ENCODE results near the gene AKR1E2.

Gene AKR1E2

DNA sequence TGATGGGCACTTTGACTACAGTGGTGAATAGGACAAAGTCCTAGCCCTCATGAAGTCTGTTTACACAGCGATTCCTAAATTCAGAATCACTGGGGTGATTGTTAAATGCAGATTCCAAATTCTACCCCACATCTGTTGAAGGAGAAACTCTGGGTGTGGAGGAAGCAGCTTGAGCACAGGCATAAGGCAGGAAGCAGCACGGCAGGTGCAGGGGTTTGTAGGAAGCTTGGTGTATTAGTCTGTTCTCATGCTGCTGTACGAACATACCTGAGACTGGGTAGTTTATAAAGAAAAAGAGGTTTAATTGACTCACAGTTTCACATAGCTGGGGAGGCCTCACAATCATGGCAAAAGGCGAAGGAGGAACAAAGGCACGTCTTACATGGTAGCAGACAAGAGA, 5.1 kb downstream of the AKR1E2 start:
- Histone ChIP-seq H3K4me1 (ENCODE audit: insufficient read depth, low read length, severe bottlenecking) (no peaks in the 10 kb centered on the region), H3K9ac (ENCODE audit: low read length) (no peak overlapping the region), H3K4me2 (ENCODE audit: low read length) (no peak overlapping the region), H3K27ac (ENCODE audit: low read depth, low read length, poor library complexity, severe bottlenecking) (no peak overlapping the region), H3K4me3 (ENCODE audit: low read depth, low read length, poor library complexity, severe bottlenecking) (no peak overlapping the region), H3K36me3 (ENCODE audit: insufficient read depth, low read length) (no peaks in the 10 kb centered on the region), H4K20me1 (ENCODE audit: insufficient read depth, low read length) (no peaks in the 10 kb centered on the region), H3K9me2 (ENCODE audit: low read depth, low read length) (no peaks in the 10 kb centered on the region), H3K27me3 (ENCODE audit: insufficient read depth, low read length) (no peaks in the 10 kb centered on the region), H2AFZ (ENCODE audit: low read length) (no peak overlapping the region), H3K9me3 (ENCODE audit: low read length) (no peaks in the 10 kb centered on the region), H3K79me2 (ENCODE audit: insufficient read depth, low read length) (no peaks in the 10 kb centered on the region), H3F3A (ENCODE audit: insufficient read depth, low read length) (no peaks in the 10 kb centered on the region)
- no peak for TF ChIP-seq EZH2 (IDR thresholded peaks at IDR 0.05; ENCODE audit: borderline replicate concordance, low read length)
- TF ChIP-seq, protein P1, sequence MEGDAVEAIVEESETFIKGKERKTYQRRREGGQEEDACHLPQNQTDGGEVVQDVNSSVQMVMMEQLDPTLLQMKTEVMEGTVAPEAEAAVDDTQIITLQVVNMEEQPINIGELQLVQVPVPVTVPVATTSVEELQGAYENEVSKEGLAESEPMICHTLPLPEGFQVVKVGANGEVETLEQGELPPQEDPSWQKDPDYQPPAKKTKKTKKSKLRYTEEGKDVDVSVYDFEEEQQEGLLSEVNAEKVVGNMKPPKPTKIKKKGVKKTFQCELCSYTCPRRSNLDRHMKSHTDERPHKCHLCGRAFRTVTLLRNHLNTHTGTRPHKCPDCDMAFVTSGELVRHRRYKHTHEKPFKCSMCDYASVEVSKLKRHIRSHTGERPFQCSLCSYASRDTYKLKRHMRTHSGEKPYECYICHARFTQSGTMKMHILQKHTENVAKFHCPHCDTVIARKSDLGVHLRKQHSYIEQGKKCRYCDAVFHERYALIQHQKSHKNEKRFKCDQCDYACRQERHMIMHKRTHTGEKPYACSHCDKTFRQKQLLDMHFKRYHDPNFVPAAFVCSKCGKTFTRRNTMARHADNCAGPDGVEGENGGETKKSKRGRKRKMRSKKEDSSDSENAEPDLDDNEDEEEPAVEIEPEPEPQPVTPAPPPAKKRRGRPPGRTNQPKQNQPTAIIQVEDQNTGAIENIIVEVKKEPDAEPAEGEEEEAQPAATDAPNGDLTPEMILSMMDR (IDR thresholded peaks at IDR 0.05; ENCODE audit: low read length), result no peak

DNA sequence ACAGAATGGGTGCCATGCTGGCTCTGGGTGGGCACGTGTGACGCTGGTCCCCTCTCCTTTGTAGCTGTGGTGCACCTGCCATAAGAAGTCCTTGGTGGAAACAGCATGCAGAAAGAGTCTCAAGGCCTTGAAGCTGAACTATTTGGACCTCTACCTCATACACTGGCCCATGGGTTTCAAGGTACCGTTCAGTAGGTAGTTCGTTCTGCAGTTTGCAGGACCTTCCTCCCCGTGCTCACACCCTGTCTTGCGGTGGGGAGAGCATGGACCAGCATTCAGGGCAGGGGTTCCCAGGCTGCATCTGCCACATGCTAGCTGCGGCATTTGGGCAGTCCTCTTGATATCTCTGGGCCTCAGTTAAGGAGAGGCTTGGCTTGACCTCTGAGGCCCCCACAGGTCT, 7.3 kb downstream of the AKR1E2 start:
- Histone ChIP-seq H3K9me2 (ENCODE audit: low read depth, low read length) (no peaks in the 10 kb centered on the region), H3K9me3 (ENCODE audit: low read length) (no peaks in the 10 kb centered on the region), H3K27me3 (ENCODE audit: insufficient read depth, low read length) (no peaks in the 10 kb centered on the region)

DNA sequence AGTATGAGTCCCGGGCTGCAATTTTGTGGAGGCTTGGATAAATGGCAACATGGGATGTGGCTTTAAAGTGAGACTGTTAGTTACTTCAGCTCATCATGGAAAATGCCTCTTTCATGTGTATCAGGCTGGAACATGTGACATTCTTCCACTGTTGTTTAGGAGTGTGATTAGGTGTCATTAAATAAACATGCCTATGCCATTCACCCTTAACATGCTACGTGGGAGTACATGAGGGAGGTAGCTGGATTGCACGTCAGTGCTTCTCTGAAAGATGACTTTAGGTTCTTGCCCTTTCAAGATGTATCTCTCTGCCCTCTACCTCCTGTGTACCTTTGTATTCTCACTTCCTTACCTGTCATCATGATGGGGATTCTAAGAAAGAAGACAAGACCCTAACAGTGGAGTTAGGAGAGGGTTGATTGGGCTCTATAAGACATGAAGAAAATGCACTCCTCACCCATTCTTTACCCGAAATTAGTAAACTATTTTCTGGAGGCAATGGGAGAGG, 8.9 kb downstream of the AKR1E2 start:
- Histone ChIP-seq H3K9me3 (ENCODE audit: low read length) (no peaks in the 10 kb centered on the region), H2AFZ (ENCODE audit: low read length) (no peak overlapping the region), H3K4me3 (ENCODE audit: low read depth, low read length, poor library complexity, severe bottlenecking) (no peak overlapping the region), H3K9ac (ENCODE audit: low read length) (no peak overlapping the region), H3K36me3 (ENCODE audit: insufficient read depth, low read length) (no peaks in the 10 kb centered on the region), H3K4me2 (ENCODE audit: low read length) (no peak overlapping the region), H4K20me1 (ENCODE audit: insufficient read depth, low read length) (no peaks in the 10 kb centered on the region), H3K79me2 (ENCODE audit: insufficient read depth, low read length) (no peaks in the 10 kb centered on the region), H3K9me2 (ENCODE audit: low read depth, low read length) (no peaks in the 10 kb centered on the region), H3K27me3 (ENCODE audit: insufficient read depth, low read length) (no peaks in the 10 kb centered on the region), H3K27ac (ENCODE audit: low read depth, low read length, poor library complexity, severe bottlenecking) (no peak overlapping the region), H3K4me1 (ENCODE audit: insufficient read depth, low read length, severe bottlenecking) (no peaks in the 10 kb centered on the region), H3F3A (ENCODE audit: insufficient read depth, low read length) (no peaks in the 10 kb centered on the region)
- no peak for TF ChIP-seq EZH2 (IDR thresholded peaks at IDR 0.05; ENCODE audit: borderline replicate concordance, low read length)
- TF ChIP-seq, protein P1 (IDR thresholded peaks at IDR 0.05; ENCODE audit: low read length), result no peak

More for the DNA sequence above, 7.3 kb downstream of the AKR1E2 start:
- no peak overlapping the region for H2AFZ ChIP-seq (ENCODE audit: low read length)
- no peaks in the 10 kb centered on the region for H3K4me1 ChIP-seq (ENCODE audit: insufficient read depth, low read length, severe bottlenecking)
- H3K4me3 ChIP-seq (ENCODE audit: low read depth, low read length, poor library complexity, severe bottlenecking), result no peak overlapping the region
- no peak overlapping the region for H3K4me2 ChIP-seq (ENCODE audit: low read length)
- no peaks in the 10 kb centered on the region for H4K20me1 ChIP-seq (ENCODE audit: insufficient read depth, low read length)
- no peaks in the 10 kb centered on the region for H3F3A ChIP-seq (ENCODE audit: insufficient read depth, low read length)
- no peaks in the 10 kb centered on the region for H3K79me2 ChIP-seq (ENCODE audit: insufficient read depth, low read length)
- no peaks in the 10 kb centered on the region for H3K36me3 ChIP-seq (ENCODE audit: insufficient read depth, low read length)
- TF ChIP-seq EZH2 (IDR thresholded peaks at IDR 0.05; ENCODE audit: borderline replicate concordance, low read length), result no peak
- TF ChIP-seq, protein P1 (IDR thresholded peaks at IDR 0.05; ENCODE audit: low read length), result no peak
- H3K9ac ChIP-seq (ENCODE audit: low read length), result no peak overlapping the region
- no peak overlapping the region for H3K27ac ChIP-seq (ENCODE audit: low read depth, low read length, poor library complexity, severe bottlenecking)

Data from OCI-LY1 (cell line).